ENCODE measurements around the gene ATG10. TPM values are rescaled to one million over a fixed set of nuclear protein-coding genes. Genes with fewer than 3 reads are reported as not detected.

The ATG10 gene
- total and polyA plus RNA-seq, 2 of the 13 experiments (the other 11 are each of a cell fraction or from before 2014, with no cell fraction given), result 2.0 to 5.7 TPM

- TF ChIP-seq CC2D1A (CRISPR knock-in tag; IDR thresholded peaks at IDR 0.05) (no peak), RNF2 (conservative IDR thresholded peaks at IDR 0.05; ENCODE audit: low read depth) (peak; percentile 77; the same call in 1 of the 2 replicates), MEIS1 (CRISPR knock-in tag; IDR thresholded peaks at IDR 0.05; ENCODE audit: borderline replicate concordance) (peak; percentile 47; the same call in 1 of the 2 replicates), GMEB2 (CRISPR knock-in tag; IDR thresholded peaks at IDR 0.05; ENCODE audit: low read depth) (peak; percentile 58), POGK (CRISPR knock-in tag; conservative IDR thresholded peaks at IDR 0.05) (peak; percentile 73), ZFP36L1 (CRISPR knock-in tag; IDR thresholded peaks at IDR 0.05) (no peak), SNRNP70 (IDR thresholded peaks at IDR 0.05; ENCODE audit: low read depth, low read length) (no peak), RFX3 (CRISPR knock-in tag; IDR thresholded peaks at IDR 0.05) (0 out of 2 replicates have a peak, but pooled peaks have one; percentile 11), GLI4 (CRISPR knock-in tag; IDR thresholded peaks at IDR 0.05; ENCODE audit: borderline replicate concordance) (peak; percentile 87; the same call in 1 of the 2 replicates), HNF4A (CRISPR knock-in tag; IDR thresholded peaks at IDR 0.05) (peak; percentile 37; the same call in 1 of the 2 replicates), ZNF691 (CRISPR knock-in tag; IDR thresholded peaks at IDR 0.05; ENCODE audit: borderline replicate concordance, low read depth) (peak; percentile 40; the same call in 1 of the 2 replicates), ZNF639 (CRISPR knock-in tag; conservative IDR thresholded peaks at IDR 0.05) (0 out of 2 replicates have a peak, but pooled peaks have one; percentile 32), ZNF383 (CRISPR knock-in tag; IDR thresholded peaks at IDR 0.05; ENCODE audit: borderline replicate concordance) (no peak), NFYC (CRISPR knock-in tag; IDR thresholded peaks at IDR 0.05) (0 out of 2 replicates have a peak, but pooled peaks have one; percentile 10), ZNF646 (CRISPR knock-in tag; IDR thresholded peaks at IDR 0.05) (peak; percentile 55; the same call in 1 of the 2 replicates), ZNF703 (CRISPR knock-in tag; IDR thresholded peaks at IDR 0.05; ENCODE audit: borderline replicate concordance) (no peak)
Observed at GRCh38 chr5:81971712-81972491, at the start of gene ATG10 (continued).
